ENCODE measurements around the gene POLR2B. TPM values are rescaled to one million over a fixed set of nuclear protein-coding genes. Genes with fewer than 3 reads are reported as not detected.

POLR2B gene
- total and polyA plus RNA-seq, 2 of the 8 experiments (the other 6 are each of a cell fraction or from before 2014, with no cell fraction given) = 59.3 to 115 TPM

DNA sequence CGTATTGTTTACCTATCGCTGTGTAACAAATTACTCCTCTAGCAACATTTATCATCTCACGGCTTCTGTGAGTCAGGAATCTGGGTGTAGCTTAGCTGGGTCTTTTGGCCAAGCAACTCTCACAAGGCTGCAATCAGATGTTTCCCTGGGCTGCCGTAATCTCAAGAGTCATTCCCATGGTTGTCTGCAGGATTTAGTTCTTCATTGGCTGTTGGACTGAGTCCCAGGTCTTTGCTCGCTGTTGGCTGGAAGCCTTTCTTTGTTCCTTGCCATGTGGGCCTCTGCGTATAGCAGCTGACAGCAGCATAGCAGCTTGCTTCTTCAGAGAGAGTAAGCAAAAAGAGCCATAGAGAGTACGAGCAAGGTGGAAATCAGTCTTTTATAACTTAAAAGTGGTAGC is 16.8 kb downstream of the POLR2B start:
- no peak overlapping the region for H2BK12ac ChIP-seq (ENCODE audit: low read depth, low read length)
- H3K9ac ChIP-seq (replicated peaks in 1 of 4; ENCODE audit: extremely low read depth in 1 of 4, low read depth in 3 of 4, low read length in 3 of 4) = no peak overlapping the region
- H3K14ac ChIP-seq (ENCODE audit: insufficient read length) = no peak overlapping the region
- no peak overlapping the region for H2AFZ ChIP-seq (ENCODE audit: low read length)
- H2BK15ac ChIP-seq (ENCODE audit: low read length) = no peak overlapping the region
- H2BK20ac ChIP-seq (ENCODE audit: low read length) = no peak overlapping the region
- H4K20me1 ChIP-seq (replicated peaks in 1 of 2; ENCODE audit: control insufficient read depth in 1 of 2, insufficient read depth in 2 of 2, low read length in 2 of 2) = peaks cover 0 to 3% of the 10 kb centered on the region in 2 experiments
- no peak overlapping the region for H3K4me2 ChIP-seq (ENCODE audit: insufficient read depth in 1 of 2, low read depth in 2 of 2, low read length in 2 of 2)
- DNase-seq (ENCODE audit: low read depth in 1 of 2, low spot score in 2 of 2) = no peak
- WGBS, 2 experiments (ENCODE audit: extremely low coverage in 1 of 2, insufficient coverage in 1 of 2, insufficient read length in 1 of 2, insufficient replicate concordance in 2 of 2, low coverage in 1 of 2, low lambda C conversion rate in 2 of 2, missing lambda C conversion rate in 1 of 2) = 91% methylated on average over 7 of the region's 7 CpGs; no CpG with 5 or more reads in 1 of the 2 experiments
- H4K5ac ChIP-seq (ENCODE audit: insufficient read length, low read depth, low read length) = no peak overlapping the region
- no peaks in the 10 kb centered on the region for H3K4me1 ChIP-seq (replicated peaks in 1 of 4; ENCODE audit: control insufficient read depth in 3 of 4, insufficient read depth in 4 of 4, low read length in 3 of 4)
- FAIRE-seq = no peak
- POLR2A ChIA-PET (ENCODE audit: partially characterized antibody) = interaction anchor here (1.1 to 1.7 kb wide), 2 partner anchors 17 to 18 kb away, joined by 4 to 8 read pairs; partner anchors contain the start of gene POLR2B
- H3K79me1 ChIP-seq (ENCODE audit: low read depth, low read length) = peaks cover 6% of the 10 kb centered on the region; the same call in 1 of the 2 replicates
- no peak overlapping the region for H4K91ac ChIP-seq (replicated peaks; ENCODE audit: insufficient read length, low read length)
- no peak overlapping the region for H3K4me3 ChIP-seq (ENCODE audit: extremely low read depth in 1 of 4, insufficient read depth in 2 of 4, low read depth in 3 of 4, low read length in 4 of 4)
- no peaks in the 10 kb centered on the region for H3K9me3 ChIP-seq (ENCODE audit: insufficient read depth in 2 of 2, low read depth in 1 of 2, low read length in 1 of 2)
- H3K23ac ChIP-seq (ENCODE audit: insufficient read length) = no peak overlapping the region
- peaks cover 0 to 9% of the 10 kb centered on the region in 2 experiments; a peak in 1 of 4 replicates for H3K79me2 ChIP-seq (ENCODE audit: control insufficient read depth in 1 of 2, insufficient read depth in 2 of 2, low read length in 2 of 2)
- H3K4ac ChIP-seq (replicated peaks; ENCODE audit: insufficient read length, low read depth, low read length) = no peak overlapping the region
- peaks cover 15 to 67% (median 36%) of the 10 kb centered on the region in 4 experiments for H3K36me3 ChIP-seq (ENCODE audit: control insufficient read depth in 2 of 4, insufficient read depth in 4 of 4, low read length in 3 of 4)
- CTCF ChIA-PET (ENCODE audit: partially characterized antibody) = no interaction called here
- H2BK120ac ChIP-seq (replicated peaks; ENCODE audit: low read depth, low read length) = no peak overlapping the region
- H3K27ac ChIP-seq (ENCODE audit: low read depth, low read length) = no peak overlapping the region
- no peak overlapping the region for H2AK5ac ChIP-seq (ENCODE audit: low read depth, low read length)
- H3K56ac ChIP-seq (replicated peaks; ENCODE audit: insufficient read length, low read depth, low read length) = no peak overlapping the region
- no peak overlapping the region for H3K18ac ChIP-seq (ENCODE audit: extremely low read depth, low read length)
- TF ChIP-seq SP2 (IDR thresholded peaks at IDR 0.05; ENCODE audit: low read length) (no peak), EGR1 (IDR thresholded peaks at IDR 0.05; ENCODE audit: borderline replicate concordance, low read depth, low read length) (no peak), SUZ12 (IDR thresholded peaks at IDR 0.05; ENCODE audit: low read length) (no peak), YY1 (IDR thresholded peaks at IDR 0.05; ENCODE audit: low read depth, low read length) (no peak), POLR2A (IDR thresholded peaks at IDR 0.05; ENCODE audit: control extremely low read depth in 1 of 2, low read depth in 2 of 2, low read length in 2 of 2) (no peak), BCL11A (IDR thresholded peaks at IDR 0.05; ENCODE audit: low read depth in 2 of 2, low read length in 2 of 2) (no peak)
- TF ChIP-seq, protein P1, sequence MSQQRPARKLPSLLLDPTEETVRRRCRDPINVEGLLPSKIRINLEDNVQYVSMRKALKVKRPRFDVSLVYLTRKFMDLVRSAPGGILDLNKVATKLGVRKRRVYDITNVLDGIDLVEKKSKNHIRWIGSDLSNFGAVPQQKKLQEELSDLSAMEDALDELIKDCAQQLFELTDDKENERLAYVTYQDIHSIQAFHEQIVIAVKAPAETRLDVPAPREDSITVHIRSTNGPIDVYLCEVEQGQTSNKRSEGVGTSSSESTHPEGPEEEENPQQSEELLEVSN (IDR thresholded peaks at IDR 0.05) = no peak
- no peak overlapping the region for H4K8ac ChIP-seq (ENCODE audit: extremely low read depth, insufficient read depth, low read length)
- H3K23me2 ChIP-seq (ENCODE audit: low read depth, low read length) = no peaks in the 10 kb centered on the region
- H2BK5ac ChIP-seq (ENCODE audit: low read depth, low read length) = no peak overlapping the region
- no peaks in the 10 kb centered on the region for H3K27me3 ChIP-seq (replicated peaks in 1 of 4; ENCODE audit: control insufficient read depth in 3 of 4, extremely low read depth in 1 of 4, insufficient read depth in 3 of 4, low read length in 3 of 4)
